Lower lobe of right lung (tissue), 2 donors: ENCODE measurements around the gene CELSR1. TPM values are rescaled to one million over a fixed set of nuclear protein-coding genes. Genes with fewer than 3 reads are reported as not detected.

Source experiments
- ATAC-seq, 2 donors: fragments of 200-7000 bp; cut with Tn5 transposase; one replicate each; pipeline ENCODE4 v1.9.1; 2020 to 2022; ENCODE audit warnings: mild to moderate bottlenecking in 2 of 2, moderate library complexity in 2 of 2
- DNase-seq: peaks from one replicate; pipeline ENCODE4 v3.0.0-alpha.2; 2020
- H3K27ac ChIP-seq: fragments of 200-600 bp; one replicate; pipeline ENCODE4 v1.8.0; 2022
- H3K27me3 ChIP-seq: fragments of 200-600 bp; one replicate; pipeline ENCODE4 v1.8.0; 2022; ENCODE audit warnings: low read depth
- H3K36me3 ChIP-seq: fragments of 200-600 bp; one replicate; pipeline ENCODE4 v1.8.0; 2022; ENCODE audit warnings: mild to moderate bottlenecking
- H3K4me1 ChIP-seq: fragments of 200-600 bp; one replicate; pipeline ENCODE4 v1.8.0; 2022
- H3K4me3 ChIP-seq: fragments of 200-600 bp; one replicate; pipeline ENCODE4 v1.8.0; 2022; ENCODE audit warnings: mild to moderate bottlenecking
- H3K9me3 ChIP-seq: fragments of 200-600 bp; one replicate; pipeline ENCODE4 v1.8.0; 2022
- CTCF ChIP-seq: fragments of 200-600 bp; IDR thresholded peaks from one replicate; pipeline ENCODE4 v1.8.0; 2022; ENCODE audit warnings: antibody characterized with exemption, mild to moderate bottlenecking
- intact Hi-C: fragments of 100-400 bp; cut with DNase I; formaldehyde crosslinking; loops from one replicate; pipeline ENCODE4 v1.11.0; 2022
- total RNA-seq: library from RNA; stranded (reverse); fragmentation: NEBNext Ultra II Directional; extraction: Animal tissue kit (Norgen Biotek cat#: 25700); gene quantifications from one replicate; pipeline ENCODE4 v1.2.1, GENCODE V29; 2021
- donor health status: DM: no; HTN: yes; CAD: no; lungs with severe emphysema.

Gene CELSR1
- total RNA-seq, 1 donor from 2014 or later, result 51.8 TPM

GRCh38 chr22:46421267-46421666, 116.2 kb downstream of the CELSR1 start:
- intact Hi-C loops, result no loop called here
- no peaks in the 10 kb centered on the region for H3K4me1 ChIP-seq
- no peaks in the 10 kb centered on the region for H3K9me3 ChIP-seq
- DNase-seq, result peak; percentile 42
- TF ChIP-seq CTCF, result no peak
- H3K27ac ChIP-seq, result no peak overlapping the region
- H3K36me3 ChIP-seq, result no peaks in the 10 kb centered on the region
- ATAC-seq, result no peak
- no peaks in the 10 kb centered on the region for H3K27me3 ChIP-seq
- H3K4me3 ChIP-seq, result no peak overlapping the region

- no peak for TF ChIP-seq CTCF
- no peaks in the 10 kb centered on the region for H3K9me3 ChIP-seq
- no peak overlapping the region for H3K4me3 ChIP-seq
- H3K4me1 ChIP-seq, result no peaks in the 10 kb centered on the region
- ATAC-seq (no peak), DNase-seq (no peak)
- H3K36me3 ChIP-seq, result no peaks in the 10 kb centered on the region
- intact Hi-C loops, result no loop called here
- no peaks in the 10 kb centered on the region for H3K27me3 ChIP-seq
- H3K27ac ChIP-seq, result no peak overlapping the region
These were observed 117.5 kb downstream of the CELSR1 start for GRCh38 chr22:46419754-46420571.

GRCh38 chr22:46418827-46419226, 118.6 kb downstream of the CELSR1 start:
- ATAC-seq (no peak), DNase-seq (no peak)
- H3K36me3 ChIP-seq, result no peaks in the 10 kb centered on the region
- no peaks in the 10 kb centered on the region for H3K9me3 ChIP-seq
- no peaks in the 10 kb centered on the region for H3K27me3 ChIP-seq
- no peak overlapping the region for H3K4me3 ChIP-seq
- no peaks in the 10 kb centered on the region for H3K4me1 ChIP-seq
- intact Hi-C loops, result no loop called here
- no peak for TF ChIP-seq CTCF
- no peak overlapping the region for H3K27ac ChIP-seq

GRCh38 chr22:46417769-46418168, 119.7 kb downstream of the CELSR1 start:
- Histone ChIP-seq H3K36me3 (no peaks in the 10 kb centered on the region), H3K27ac (no peak overlapping the region), H3K9me3 (no peaks in the 10 kb centered on the region), H3K4me3 (no peak overlapping the region), H3K27me3 (no peaks in the 10 kb centered on the region), H3K4me1 (no peaks in the 10 kb centered on the region)
- ATAC-seq, result no peak
- TF ChIP-seq CTCF, result no peak
- intact Hi-C loops, result no loop called here
- DNase-seq, result no peak

GRCh38 chr22:46416891-46417580, 120.4 kb downstream of the CELSR1 start:
- no peak overlapping the region for H3K4me3 ChIP-seq
- ATAC-seq, result no peak
- DNase-seq, result no peak
- H3K9me3 ChIP-seq, result no peaks in the 10 kb centered on the region
- H3K36me3 ChIP-seq, result no peaks in the 10 kb centered on the region
- no peaks in the 10 kb centered on the region for H3K27me3 ChIP-seq
- intact Hi-C loops, result no loop called here
- no peak overlapping the region for H3K27ac ChIP-seq
- TF ChIP-seq CTCF, result no peak
- no peaks in the 10 kb centered on the region for H3K4me1 ChIP-seq
